Suprapubic skin (tissue), 4 donors: Measurements from ENCODE around the gene BMPR1B. TPM values are rescaled to one million over a fixed set of nuclear protein-coding genes. Genes with fewer than 3 reads are reported as not detected.

Experiments used
- DNase-seq, 2 donors: peaks; one replicate each; pipeline ENCODE4 v3.0.0-alpha.2; 2019; ENCODE audit warnings: low spot score in 2 of 2
- H3K27ac ChIP-seq: fragments of 200-600 bp; sonication (generic); one replicate; pipeline ENCODE4 v1.5.1; 2019
- H3K27me3 ChIP-seq: fragments of 200-600 bp; sonication (generic); one replicate; pipeline ENCODE4 v1.5.1; 2019
- H3K36me3 ChIP-seq: fragments of 200-600 bp; sonication (generic); one replicate; pipeline ENCODE4 v1.5.1; 2019
- H3K4me1 ChIP-seq: fragments of 200-600 bp; sonication (generic); one replicate; pipeline ENCODE4 v1.5.1; 2019
- H3K4me3 ChIP-seq: fragments of 200-600 bp; sonication (generic); one replicate; pipeline ENCODE4 v1.5.1; 2019; ENCODE audit warnings: mild to moderate bottlenecking
- H3K9me3 ChIP-seq: fragments of 200-600 bp; sonication (generic); one replicate; pipeline ENCODE4 v1.5.1; 2019
- EP300 ChIP-seq: sonication (generic); formaldehyde crosslinking; IDR thresholded peaks from one replicate; pipeline ENCODE4 v1.6.1; 2017; ENCODE audit warnings: antibody characterized with exemption
- POLR2A ChIP-seq, 2 donors: fragments of 450-650 bp; IDR thresholded peaks; one replicate each; pipeline ENCODE4 v1.6.1; 2017; ENCODE audit warnings: antibody characterized with exemption in 2 of 2, mild to moderate bottlenecking in 2 of 2, moderate library complexity in 2 of 2
- POLR2AphosphoS5 ChIP-seq, 3 donors: sonication (generic); formaldehyde crosslinking; IDR thresholded peaks; one replicate each; pipeline ENCODE4 v1.6.1; 2017; ENCODE audit warnings: antibody characterized with exemption in 3 of 3
- WGBS: methylation state at CpG from one replicate; pipeline ENCODE4 v1.1.5; 2018; 5-methylcytosine and 5-hydroxymethylcytosine counted together
- total RNA-seq, 4 donors: library from RNA; depleted of rRNA; stranded (reverse); fragments of >200 nt; gene quantifications; one replicate each; pipeline ENCODE4 v1.1.0, GENCODE V29; 2016
- TF ChIP-seq, protein P1 (sequence below), 2 donors: fragments of 200-600 bp in 1 of 2; fragments of 450-650 bp in 1 of 2; sonication (generic) in 1 of 2; IDR thresholded peaks; one replicate each; pipeline ENCODE4 v1.5.1; 2016 to 2019; ENCODE audit warnings: antibody characterized with exemption in 2 of 2, mild to moderate bottlenecking in 1 of 2, moderate library complexity in 1 of 2

The BMPR1B gene
- total RNA-seq, 4 donors from 2014 or later: 0.38 to 1.2 (median 0.75) TPM

DNA sequence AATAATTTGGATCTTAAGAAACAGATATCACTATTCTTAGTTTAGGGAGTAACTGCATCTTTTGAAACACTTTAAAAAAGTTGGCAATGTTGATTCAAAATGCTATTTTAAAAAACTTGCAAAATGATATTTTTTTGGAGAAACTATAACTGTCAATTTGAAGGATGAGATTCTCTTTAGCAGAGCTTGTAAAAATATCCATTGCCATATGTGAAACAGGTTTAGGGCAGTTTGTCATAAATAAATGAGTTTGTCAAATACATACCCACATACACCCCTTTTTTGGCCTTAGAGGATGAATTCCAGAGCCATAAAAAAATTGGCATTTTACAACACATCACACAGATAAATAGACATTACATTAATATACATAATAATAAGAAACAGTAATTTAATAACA is 174.6 kb downstream of the BMPR1B start:
- no peak for DNase-seq
- Histone ChIP-seq H3K27me3 (no peaks in the 10 kb centered on the region), H3K4me3 (no peak overlapping the region), H3K4me1 (no peaks in the 10 kb centered on the region), H3K27ac (no peak overlapping the region), H3K36me3 (no peaks in the 10 kb centered on the region), H3K9me3 (no peaks in the 10 kb centered on the region)
- TF ChIP-seq, protein P1, sequence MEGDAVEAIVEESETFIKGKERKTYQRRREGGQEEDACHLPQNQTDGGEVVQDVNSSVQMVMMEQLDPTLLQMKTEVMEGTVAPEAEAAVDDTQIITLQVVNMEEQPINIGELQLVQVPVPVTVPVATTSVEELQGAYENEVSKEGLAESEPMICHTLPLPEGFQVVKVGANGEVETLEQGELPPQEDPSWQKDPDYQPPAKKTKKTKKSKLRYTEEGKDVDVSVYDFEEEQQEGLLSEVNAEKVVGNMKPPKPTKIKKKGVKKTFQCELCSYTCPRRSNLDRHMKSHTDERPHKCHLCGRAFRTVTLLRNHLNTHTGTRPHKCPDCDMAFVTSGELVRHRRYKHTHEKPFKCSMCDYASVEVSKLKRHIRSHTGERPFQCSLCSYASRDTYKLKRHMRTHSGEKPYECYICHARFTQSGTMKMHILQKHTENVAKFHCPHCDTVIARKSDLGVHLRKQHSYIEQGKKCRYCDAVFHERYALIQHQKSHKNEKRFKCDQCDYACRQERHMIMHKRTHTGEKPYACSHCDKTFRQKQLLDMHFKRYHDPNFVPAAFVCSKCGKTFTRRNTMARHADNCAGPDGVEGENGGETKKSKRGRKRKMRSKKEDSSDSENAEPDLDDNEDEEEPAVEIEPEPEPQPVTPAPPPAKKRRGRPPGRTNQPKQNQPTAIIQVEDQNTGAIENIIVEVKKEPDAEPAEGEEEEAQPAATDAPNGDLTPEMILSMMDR (IDR thresholded peaks at IDR 0.05): no peak
- no peak for TF ChIP-seq EP300
- TF ChIP-seq POLR2AphosphoS5 (IDR thresholded peaks at IDR 0.05): no peak
- TF ChIP-seq POLR2A (IDR thresholded peaks at IDR 0.05): no peak

DNA sequence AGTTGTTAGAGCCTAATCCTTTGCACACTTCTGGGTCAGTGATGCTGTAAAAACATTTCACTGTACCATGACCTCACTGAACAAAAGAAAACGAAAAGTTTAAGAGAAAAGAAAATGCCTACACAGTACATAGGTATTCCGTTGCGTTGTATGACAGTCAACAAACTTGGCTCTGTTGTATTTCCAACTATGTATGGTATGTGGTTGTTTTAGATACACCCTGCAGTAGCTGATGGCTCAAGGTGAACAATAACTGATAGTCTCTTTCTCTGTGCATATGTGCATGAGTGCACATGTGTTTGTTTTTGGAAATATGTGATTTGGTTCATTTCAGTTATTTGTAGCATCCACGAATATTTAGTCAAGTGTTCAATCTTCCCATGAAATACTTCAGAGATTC is 176.0 kb downstream of the BMPR1B start:
- Histone ChIP-seq H3K27ac (no peak overlapping the region), H3K36me3 (no peaks in the 10 kb centered on the region), H3K4me3 (no peak overlapping the region), H3K4me1 (no peaks in the 10 kb centered on the region), H3K27me3 (no peaks in the 10 kb centered on the region), H3K9me3 (no peaks in the 10 kb centered on the region)
- 40% methylated on average over 4 of the region's 4 CpGs for WGBS
- TF ChIP-seq EP300 (no peak), POLR2A (IDR thresholded peaks at IDR 0.05) (no peak), POLR2AphosphoS5 (IDR thresholded peaks at IDR 0.05) (no peak)
- TF ChIP-seq, protein P1 (IDR thresholded peaks at IDR 0.05): no peak
- DNase-seq: no peak

DNA sequence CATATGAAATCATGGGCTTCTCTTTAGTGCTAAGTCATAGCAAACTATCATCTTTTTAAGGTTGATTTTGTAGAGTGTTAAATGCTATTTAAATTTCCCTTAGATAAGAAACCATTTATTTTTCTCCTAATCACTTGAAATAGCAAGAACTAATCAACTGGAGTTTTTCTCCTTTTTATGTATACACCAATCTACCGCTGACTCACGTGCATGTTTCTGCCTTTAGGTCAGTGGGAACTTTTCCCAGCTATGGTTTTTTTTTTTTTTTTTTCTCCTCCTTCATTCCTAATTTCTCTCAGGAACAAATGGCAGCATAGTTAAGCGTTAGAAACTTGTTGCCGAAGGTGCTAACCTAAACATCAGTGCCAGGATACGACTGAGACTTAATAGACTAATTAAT is 176.4 kb downstream of the BMPR1B start:
- Histone ChIP-seq H3K27me3 (no peaks in the 10 kb centered on the region), H3K36me3 (no peaks in the 10 kb centered on the region), H3K9me3 (no peaks in the 10 kb centered on the region), H3K27ac (no peak overlapping the region), H3K4me1 (no peaks in the 10 kb centered on the region), H3K4me3 (no peak overlapping the region)
- TF ChIP-seq POLR2AphosphoS5 (IDR thresholded peaks at IDR 0.05): no peak
- TF ChIP-seq, protein P1 (IDR thresholded peaks at IDR 0.05): no peak
- no peak for TF ChIP-seq POLR2A (IDR thresholded peaks at IDR 0.05)
- TF ChIP-seq EP300: no peak
- DNase-seq: no peak
- 43% methylated on average over 5 of the region's 5 CpGs for WGBS

DNA sequence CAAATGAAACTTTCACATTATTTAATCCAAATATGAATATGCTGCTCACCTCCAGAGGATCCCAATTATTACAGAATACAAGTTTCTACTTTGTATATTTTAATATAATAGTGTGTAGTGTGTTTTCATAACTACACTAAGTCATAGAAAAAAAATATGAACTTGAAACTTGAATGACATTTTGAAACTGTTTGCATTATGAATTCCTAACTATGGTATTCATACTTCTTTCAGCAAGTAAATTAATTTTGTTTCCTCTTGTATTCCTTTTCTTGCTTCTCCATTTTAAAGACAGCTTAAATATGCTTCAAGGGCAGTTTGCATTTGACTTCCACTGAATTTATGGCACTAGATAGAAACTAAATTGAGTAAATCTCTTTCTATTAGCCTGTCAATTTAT is 177.1 kb downstream of the BMPR1B start:
- Histone ChIP-seq H3K4me1 (no peaks in the 10 kb centered on the region), H3K27ac (no peak overlapping the region), H3K9me3 (no peaks in the 10 kb centered on the region), H3K4me3 (no peak overlapping the region), H3K36me3 (no peaks in the 10 kb centered on the region), H3K27me3 (no peaks in the 10 kb centered on the region)
- no peak for DNase-seq
- TF ChIP-seq POLR2A (IDR thresholded peaks at IDR 0.05) (no peak), EP300 (no peak)

DNA sequence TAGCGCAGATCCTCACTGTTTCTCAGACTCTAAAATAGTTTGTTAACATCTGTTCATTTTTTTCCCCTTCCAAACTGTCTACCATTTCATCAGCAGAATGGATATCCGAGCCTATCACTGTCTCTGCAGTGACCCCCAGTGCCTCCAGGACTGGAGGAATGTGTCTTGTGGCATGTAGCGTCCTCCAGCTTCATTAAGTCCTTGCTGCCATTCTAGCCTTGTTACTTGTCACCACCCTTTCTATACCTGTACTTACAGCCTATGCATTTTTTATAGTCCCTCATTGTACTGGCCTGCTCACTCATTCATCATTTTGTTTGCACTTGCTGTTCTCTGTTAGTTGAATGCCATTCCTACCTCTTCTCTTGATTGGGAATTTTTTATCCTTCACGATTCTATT is 179.1 kb downstream of the BMPR1B start:
- no peak overlapping the region for H3K27ac ChIP-seq
- no peak for DNase-seq
- TF ChIP-seq POLR2A (IDR thresholded peaks at IDR 0.05) (no peak), EP300 (no peak), POLR2AphosphoS5 (IDR thresholded peaks at IDR 0.05) (no peak)
- TF ChIP-seq, protein P1 (IDR thresholded peaks at IDR 0.05): no peak
- no peaks in the 10 kb centered on the region for H3K36me3 ChIP-seq
- no peaks in the 10 kb centered on the region for H3K4me1 ChIP-seq
- no peaks in the 10 kb centered on the region for H3K27me3 ChIP-seq
- 87% methylated on average over 4 of the region's 4 CpGs for WGBS
- no peak overlapping the region for H3K4me3 ChIP-seq
- no peaks in the 10 kb centered on the region for H3K9me3 ChIP-seq

DNA sequence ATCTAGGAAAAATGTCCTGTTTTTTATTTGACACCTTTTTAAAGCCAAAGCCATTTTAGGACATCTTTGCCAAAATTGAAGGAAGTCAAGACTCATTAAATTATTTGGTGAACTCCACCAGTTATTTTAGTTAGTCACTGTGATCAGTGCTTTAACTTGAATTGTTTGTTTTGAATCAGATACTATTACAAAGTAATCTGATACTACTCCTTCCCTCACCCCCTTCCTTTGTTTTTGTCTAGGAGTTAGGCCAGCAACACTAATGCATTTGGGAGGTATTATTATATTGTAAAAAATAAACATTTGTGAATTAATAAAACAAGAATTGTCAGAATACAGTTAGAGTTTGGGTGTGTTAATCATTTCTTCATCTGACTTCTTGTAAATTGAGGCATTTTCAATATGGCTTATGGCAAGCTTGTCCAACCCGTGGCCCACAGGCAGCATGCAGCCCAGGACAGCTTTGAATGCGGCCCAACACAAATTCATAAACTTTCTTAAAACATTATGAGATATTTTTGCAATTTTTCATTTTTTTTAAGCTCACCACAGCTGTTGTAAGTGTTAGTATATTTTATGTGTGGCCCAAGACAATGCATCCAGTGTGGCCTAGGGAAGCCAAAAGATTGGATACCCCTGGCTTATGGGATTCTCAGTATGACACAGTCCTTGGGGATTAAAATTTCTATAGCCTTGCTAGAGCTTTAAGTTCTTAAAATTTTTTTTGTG is 182.2 kb downstream of the BMPR1B start:
- H3K27ac ChIP-seq: no peak overlapping the region
- H3K27me3 ChIP-seq: no peaks in the 10 kb centered on the region
- H3K4me3 ChIP-seq: no peak overlapping the region
- no peak for DNase-seq
- H3K4me1 ChIP-seq: no peaks in the 10 kb centered on the region
- no peaks in the 10 kb centered on the region for H3K36me3 ChIP-seq
- no peak for TF ChIP-seq POLR2AphosphoS5 (IDR thresholded peaks at IDR 0.05)
- TF ChIP-seq EP300: no peak
- no peak for TF ChIP-seq POLR2A (IDR thresholded peaks at IDR 0.05)
- TF ChIP-seq, protein P1 (IDR thresholded peaks at IDR 0.05): no peak
- H3K9me3 ChIP-seq: no peaks in the 10 kb centered on the region
- 94% methylated on average over 2 of the region's 2 CpGs for WGBS
